ENCODE data around the gene CD84.
"Not testable (repeated sequence)": the region's sequence is repeated elsewhere in the genome, so short reads cannot be mapped to it uniquely, and the experiment has no call there.

The CD84 gene

DNA sequence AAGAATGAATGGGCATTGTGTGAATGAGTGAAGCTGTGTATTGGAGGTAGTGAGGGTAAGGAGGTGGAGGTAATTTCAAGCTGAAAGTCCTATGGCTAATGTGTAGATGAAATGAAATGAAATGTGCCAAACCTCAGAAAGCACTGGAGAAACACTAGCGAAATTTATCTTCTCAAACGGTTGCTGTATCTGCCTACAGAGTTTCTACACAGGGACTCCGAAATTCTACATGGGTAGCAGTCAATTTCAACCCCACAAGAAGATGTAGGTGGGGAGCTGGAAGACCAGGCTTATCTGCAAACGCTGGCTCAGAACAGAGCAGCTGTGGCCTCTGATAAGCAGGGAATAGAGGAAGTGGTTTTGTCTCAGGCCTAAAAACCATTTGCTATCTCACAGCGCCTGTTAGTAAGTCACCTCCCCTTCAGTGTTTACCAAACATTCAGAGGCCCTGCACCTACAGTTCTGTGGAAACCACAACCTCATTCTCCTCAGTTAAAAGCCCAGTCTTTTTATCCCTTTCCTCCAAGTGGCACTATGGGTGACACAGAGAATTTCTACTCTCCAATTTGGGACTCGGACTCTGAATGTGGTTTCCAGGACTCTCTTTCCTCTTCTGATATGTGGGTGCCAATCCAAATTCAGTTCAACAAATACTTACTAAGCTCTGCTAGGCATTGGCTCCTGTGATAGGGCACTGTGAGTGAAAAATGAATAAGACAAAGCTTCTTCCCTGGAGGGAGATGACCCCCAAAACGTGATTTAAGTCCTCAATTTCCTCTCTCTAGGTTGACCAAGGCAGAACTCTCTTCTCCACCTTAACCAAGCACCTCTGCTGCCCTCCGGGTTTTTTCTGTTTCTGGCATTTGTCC lies 39.1 kb downstream of the CD84 start:
- DNase-seq: peak; percentile 58

GRCh38 chr1:160539684-160539989 lies 39.7 kb downstream of the CD84 start:
- no peak for DNase-seq

DNA sequence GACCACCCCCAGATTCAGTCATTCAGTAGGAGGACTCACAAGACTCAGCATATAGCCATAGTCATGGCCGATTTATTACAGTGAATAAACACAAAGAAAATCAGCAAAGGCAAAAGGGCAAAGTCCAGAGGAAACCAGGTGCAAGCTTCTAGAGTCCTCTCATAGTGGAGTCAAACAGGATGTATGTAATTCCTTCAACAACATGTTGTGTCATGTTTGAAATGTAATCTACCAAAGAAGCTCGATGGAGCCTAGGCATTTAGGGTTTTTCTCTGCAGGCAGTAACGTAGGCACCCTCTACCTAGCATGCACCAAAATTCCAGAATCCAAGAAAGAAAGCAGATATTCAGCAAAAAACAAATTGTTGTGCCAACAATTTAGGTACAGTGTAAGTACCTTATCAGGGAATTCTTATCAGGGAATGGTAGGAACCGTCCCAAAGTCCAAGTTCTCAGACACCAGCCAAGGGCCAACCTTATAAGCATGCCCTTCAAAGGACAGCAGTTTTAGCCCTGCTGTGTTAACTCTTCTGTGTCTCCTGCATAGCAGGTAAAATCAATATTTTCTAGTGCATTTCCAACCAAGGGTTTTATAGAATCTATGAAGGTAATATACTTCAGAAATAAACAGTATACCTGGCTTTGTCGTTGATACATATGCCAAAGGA lies 40.2 kb downstream of the CD84 start:
- DNase-seq: no peak

DNA sequence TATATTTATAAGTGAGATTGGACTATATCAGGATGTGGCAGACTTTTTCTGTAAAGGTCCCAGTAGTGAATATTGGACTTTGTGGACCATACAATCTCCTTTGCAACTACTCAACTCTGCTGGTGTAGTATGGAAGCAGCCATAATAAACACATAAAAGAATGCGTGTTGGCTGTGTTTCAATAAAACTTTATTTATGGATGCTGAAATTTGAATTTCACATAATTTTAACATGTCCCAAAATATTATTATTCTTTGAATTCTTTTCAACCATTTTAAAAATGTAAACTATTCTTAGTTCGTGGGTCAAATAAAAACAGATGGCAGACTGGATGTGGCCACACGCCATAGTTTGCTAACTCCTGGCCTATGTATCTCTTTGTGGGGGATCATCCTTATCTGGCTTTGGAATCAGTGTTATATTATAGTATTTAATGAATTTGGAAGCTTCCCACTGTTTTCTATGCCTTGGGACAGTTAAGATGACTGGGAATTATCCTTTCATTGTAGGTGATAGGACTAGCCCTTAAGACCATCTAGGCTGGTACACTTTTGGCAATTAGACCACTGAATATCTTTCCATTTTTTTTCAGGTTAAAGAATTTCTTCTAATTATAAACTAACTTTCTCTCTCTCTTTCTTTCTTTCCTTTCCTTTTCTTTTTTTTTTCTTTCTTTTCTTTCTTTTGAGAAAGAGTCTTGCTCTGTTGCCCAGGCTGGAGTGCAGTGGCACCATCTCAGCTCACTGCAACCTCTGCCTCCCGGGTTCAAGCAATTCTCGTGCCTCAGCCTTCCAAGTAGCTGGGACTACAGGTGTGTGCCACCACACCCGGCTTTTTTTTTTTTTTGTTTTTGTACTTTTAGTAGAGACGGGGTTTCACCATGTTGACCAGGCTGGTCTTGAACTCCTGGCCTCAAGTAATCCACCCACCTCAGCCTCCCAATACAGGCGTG lies 41.3 kb downstream of the CD84 start:
- no peak for DNase-seq

DNA sequence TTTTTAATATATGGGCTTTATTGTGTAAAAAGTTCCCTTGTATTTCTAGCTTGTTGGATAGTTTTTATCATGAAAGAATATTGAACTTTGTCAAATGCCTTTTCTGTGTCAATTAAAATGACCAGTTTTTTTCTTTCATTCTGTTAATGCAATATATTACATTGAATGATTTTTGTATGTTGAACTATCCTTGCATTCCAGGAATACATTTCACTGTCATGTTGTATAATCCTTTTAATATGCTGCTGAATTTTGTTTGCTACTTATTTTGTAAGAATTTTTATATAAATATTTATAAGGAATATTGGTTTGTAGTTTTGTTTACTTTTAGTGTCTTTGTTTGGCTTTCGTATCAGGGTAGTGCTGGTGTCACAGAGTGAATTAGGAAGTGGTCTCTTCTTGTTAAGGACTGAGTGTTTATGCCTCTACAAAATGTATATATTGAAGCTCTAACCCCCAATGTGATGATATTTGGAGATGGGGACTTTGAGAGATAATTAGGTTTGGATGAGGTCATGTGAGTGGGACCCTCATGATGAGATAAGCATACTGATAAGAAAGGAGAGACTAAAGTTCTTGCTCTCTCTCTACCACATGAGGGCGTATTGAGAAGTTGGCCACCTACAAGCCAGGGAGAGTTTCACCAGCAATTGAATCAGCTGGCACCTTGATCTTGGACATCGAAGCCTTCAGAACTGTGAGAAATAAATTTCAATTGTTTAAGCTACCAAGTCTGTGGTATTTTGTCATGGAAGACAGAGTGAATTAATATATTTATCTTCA lies 44.3 kb downstream of the CD84 start:
- DNase-seq: no peak

DNA sequence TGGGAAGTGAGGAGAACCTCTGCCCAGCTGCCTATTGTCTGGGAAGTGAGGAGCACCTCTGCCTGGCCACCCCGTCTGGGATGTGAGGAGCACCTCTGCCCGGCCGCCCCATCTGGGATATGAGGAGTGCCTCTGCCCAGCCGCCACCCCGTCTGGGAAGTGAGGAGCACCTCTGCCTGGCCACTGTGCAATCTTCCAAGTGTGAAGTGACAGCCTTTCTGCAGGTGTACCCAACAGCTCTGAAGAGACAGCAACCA lies 46.8 kb downstream of the CD84 start:
- DNase-seq: not testable (repeated sequence)

- not testable (repeated sequence) for DNase-seq
Measured at GRCh38 chr1:160531809-160532556, 47.3 kb downstream of the CD84 start.

- DNase-seq: not testable (repeated sequence)
Measured at GRCh38 chr1:160529401-160529952, 49.8 kb downstream of the CD84 start.

GRCh38 chr1:160523789-160524188 lies 55.5 kb downstream of the CD84 start:
- DNase-seq: not testable (repeated sequence)

DNA sequence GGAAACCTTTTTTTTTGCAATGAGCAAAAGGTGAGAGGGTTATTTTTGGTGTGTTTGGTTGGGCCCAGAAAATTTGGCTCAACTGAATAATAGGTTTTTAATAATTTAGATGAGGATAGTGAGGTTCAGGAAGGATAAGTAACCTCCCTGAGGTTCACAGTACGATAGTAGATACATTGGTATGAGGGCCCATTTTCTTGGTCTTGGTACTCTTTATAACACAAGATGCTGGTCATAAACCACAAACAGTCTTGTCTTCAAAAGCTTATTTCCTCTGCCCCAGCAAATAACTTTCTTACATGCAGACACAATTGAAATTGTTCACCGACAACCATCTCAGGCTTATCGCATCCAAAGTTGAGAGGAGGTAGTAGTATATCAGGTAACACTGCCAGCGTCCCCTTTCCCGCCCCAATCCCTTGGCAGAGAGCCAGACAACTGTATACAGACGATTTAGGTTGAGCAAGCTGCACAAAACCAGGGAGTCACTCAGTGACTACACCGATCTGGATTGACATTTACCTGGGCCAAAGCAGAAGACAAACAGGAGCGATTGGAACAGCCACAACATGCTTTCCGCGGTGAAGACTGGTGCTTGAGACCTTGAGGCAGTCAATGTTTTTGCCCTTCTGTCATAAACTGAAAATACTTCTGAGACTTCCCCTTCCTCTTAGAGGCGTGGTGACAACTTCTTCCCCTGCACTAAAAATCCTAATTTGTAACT lies 56.5 kb downstream of the CD84 start, which contains the start of gene SLAMF6:
Gene SLAMF6, minus strand, starts transcription at position 634 of the 724 bp plus-strand sequence. Its CDS starts 63 bp downstream, at position 571.
- DNase-seq: peak; percentile 28

DNA sequence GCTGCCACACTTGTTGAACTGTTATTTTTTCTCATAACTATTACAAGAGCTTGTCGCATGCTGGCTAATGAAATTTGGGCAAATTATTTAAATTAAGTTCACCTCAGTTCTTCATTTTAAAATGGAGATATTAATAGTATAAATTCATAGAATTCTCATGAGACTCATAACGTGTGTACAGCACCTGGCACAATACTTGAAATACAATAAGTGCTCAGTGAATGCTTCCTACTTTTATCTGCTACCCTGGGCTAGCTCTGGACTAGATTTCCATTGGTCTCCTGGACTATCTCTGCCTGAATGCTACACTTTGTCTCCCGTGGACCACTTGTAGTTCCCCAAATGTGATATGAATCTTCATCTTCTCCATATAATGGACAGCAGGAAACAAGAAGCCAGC lies 57.2 kb downstream of the CD84 start:
- DNase-seq: no peak

- DNase-seq: no peak
Measured at GRCh38 chr1:160521554-160521953, 57.7 kb downstream of the CD84 start.

DNA sequence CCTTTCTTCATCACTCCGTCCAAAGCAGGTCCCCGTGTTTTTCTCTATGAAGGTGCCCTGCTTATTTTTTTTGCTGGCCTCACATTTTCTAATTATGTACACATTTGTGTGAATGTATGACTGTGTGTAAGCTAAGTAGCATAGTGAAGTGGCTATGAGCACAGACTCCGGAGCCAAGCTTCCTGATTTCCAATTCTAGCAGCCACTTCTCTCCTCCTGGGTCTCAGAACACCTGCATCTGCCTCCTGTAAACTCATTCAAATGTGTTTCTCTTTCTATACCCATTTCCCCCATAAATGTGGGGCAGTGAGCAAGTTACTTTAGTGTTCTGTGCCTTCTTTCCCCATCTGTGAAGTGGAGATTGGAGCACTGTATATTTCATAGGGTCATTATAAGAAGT lies 58.3 kb downstream of the CD84 start:
- DNase-seq: no peak

DNA sequence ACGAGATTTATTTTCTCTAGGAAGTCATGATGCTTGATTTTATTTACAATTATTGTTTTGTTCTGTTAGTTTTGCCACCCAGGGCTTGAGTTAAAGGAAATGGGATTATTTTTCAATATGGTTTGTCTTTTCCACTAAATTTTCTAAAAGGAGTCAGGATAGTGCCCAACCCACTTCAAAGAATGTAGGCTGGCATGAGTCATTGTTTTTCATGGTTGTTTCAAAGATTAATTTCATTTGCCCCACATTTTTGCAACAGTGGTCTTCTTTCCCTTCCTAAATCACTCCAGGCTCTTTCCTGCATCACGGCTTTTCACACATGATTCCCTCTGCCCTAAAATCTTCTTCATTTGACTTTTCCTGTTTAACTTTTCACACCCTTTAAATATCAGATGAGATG lies 58.7 kb downstream of the CD84 start:
- DNase-seq: no peak

GRCh38 chr1:160519642-160520435 lies 59.5 kb downstream of the CD84 start:
- no peak for DNase-seq

GRCh38 chr1:160517519-160517918 lies 61.8 kb downstream of the CD84 start:
- DNase-seq: not testable (repeated sequence)

- not testable (repeated sequence) for DNase-seq
Measured at GRCh38 chr1:160515908-160516307, 63.4 kb downstream of the CD84 start.

- DNase-seq: no peak
Measured at GRCh38 chr1:160504651-160505050, 74.6 kb downstream of the CD84 start.

- no peak for DNase-seq
Measured at GRCh38 chr1:160503087-160503486, 76.2 kb downstream of the CD84 start.

Measured in activated gamma-delta T cell treated with Interleukin-2 at 50 U/mL for 16 hours (primary cell).